Endothelial cell of umbilical vein (primary cell): ENCODE results near the gene BARX1. TPM values are rescaled to one million over a fixed set of nuclear protein-coding genes. Genes with fewer than 3 reads are reported as not detected.

ENCODE experiments used
- BruUV-seq: library from RNA; stranded (reverse); fragments of 400-500 nt; replicated peaks from 2 replicates; lab custom pipeline; 2021; lab: Mats Ljungman, UMichigan
- CTCF ChIA-PET: fragments of 300-600, 350-600 bp; sonication (Branson Sonifier 250); formaldehyde crosslinking; loops from one replicate; lab custom pipeline; 2021; ENCODE audit warnings: antibody characterized with exemption, inconsistent platforms; lab: Charles Lee
- POLR2A ChIA-PET: fragments of 300-600, 350-600 bp; sonication (Branson Sonifier 250); formaldehyde crosslinking; loops from one replicate; lab custom pipeline; 2021; ENCODE audit warnings: antibody characterized with exemption, inconsistent platforms; lab: Charles Lee
- DNase-seq: peaks from one replicate; pipeline ENCODE4 v3.0.0-alpha.2; 2011; ENCODE audit warnings: low read depth, low spot score
- FAIRE-seq: peaks from 2 replicates; lab custom pipeline; 2011; peaks lifted over from hg19 to GRCh38; lab: Jason Lieb, UNC
- H2AFZ ChIP-seq: 2 replicates; pipeline ENCODE4 v1.6.0; 2012; ENCODE audit warnings: low read depth, low read length, control low read depth, inconsistent platforms
- H3K27ac ChIP-seq: 2 replicates; pipeline ENCODE4 v1.5.1; 2011; ENCODE audit warnings: low read depth, mild to moderate bottlenecking, control low read depth, low read length, moderate library complexity; ENCODE audit not compliant: insufficient read depth
- H3K27me3 ChIP-seq, 2 experiments: 2 replicates each; pipeline versions ENCODE4 v1.6.0 to v1.6.1; 2011; ENCODE audit warnings: low read length in 2 of 2, mixed read lengths in 1 of 2; ENCODE audit not compliant: control insufficient read depth in 2 of 2, insufficient read depth in 2 of 2
- H3K36me3 ChIP-seq, 2 experiments: 2 replicates in 1 of 2; 3 replicates in 1 of 2; pipeline ENCODE4 v1.5.1; 2011; ENCODE audit warnings: low read length in 2 of 2, mild to moderate bottlenecking in 1 of 2, moderate library complexity in 1 of 2; ENCODE audit not compliant: control insufficient read depth in 2 of 2, insufficient read depth in 2 of 2; ENCODE audit errors: extremely low read depth in 1 of 2
- H3K4me1 ChIP-seq: 3 replicates; pipeline ENCODE4 v1.5.1; 2011; ENCODE audit warnings: mild to moderate bottlenecking, low read length; ENCODE audit not compliant: control insufficient read depth, insufficient read depth; ENCODE audit errors: extremely low read depth
- H3K4me2 ChIP-seq: 2 replicates; pipeline ENCODE4 v1.6.1; 2011; ENCODE audit warnings: low read length, control low read depth, mixed read lengths; ENCODE audit not compliant: insufficient read depth
- H3K4me3 ChIP-seq, 3 experiments: fragments of 200-600 bp in 1 of 3; sonication (generic), shearing (Covaris generic) in 1 of 3; replicated peaks in 1 of 3; 2 replicates each; pipeline ENCODE4 v1.5.1; 2011 to 2016; ENCODE audit warnings: control low read depth in 3 of 3, low read length in 3 of 3, mild to moderate bottlenecking in 2 of 3, inconsistent platforms in 1 of 3, low read depth in 1 of 3, moderate library complexity in 1 of 3; ENCODE audit not compliant: insufficient read depth in 1 of 3
- H3K79me2 ChIP-seq: 2 replicates; pipeline ENCODE4 v1.6.0; 2012; ENCODE audit warnings: low read length, inconsistent platforms; ENCODE audit not compliant: control insufficient read depth, insufficient read depth
- H3K9ac ChIP-seq: replicated peaks from 2 replicates; pipeline ENCODE3; 2011; ENCODE audit warnings: low read length, control low read depth; ENCODE audit not compliant: insufficient read depth; ENCODE audit errors: extremely low read depth
- H3K9me1 ChIP-seq: replicated peaks from 3 replicates; pipeline ENCODE4 v1.6.0; 2011; ENCODE audit warnings: mild to moderate bottlenecking, low read length; ENCODE audit not compliant: control insufficient read depth, insufficient read depth; ENCODE audit errors: extremely low read depth
- H3K9me3 ChIP-seq: replicated peaks from 2 replicates; pipeline ENCODE4 v1.5.1; 2012; ENCODE audit warnings: low read length, inconsistent platforms; ENCODE audit not compliant: control insufficient read depth, insufficient read depth
- H4K20me1 ChIP-seq: replicated peaks from 2 replicates; pipeline ENCODE3; 2011; ENCODE audit warnings: mild to moderate bottlenecking, low read length; ENCODE audit not compliant: control insufficient read depth, insufficient read depth; ENCODE audit errors: extremely low read depth
- EZH2 ChIP-seq: IDR thresholded peaks from 2 replicates; pipeline ENCODE4 v1.6.1; 2012; ENCODE audit warnings: borderline replicate concordance, low read depth, mild to moderate bottlenecking, moderate library complexity, low read length, inconsistent platforms; ENCODE audit not compliant: severe bottlenecking
- FOS ChIP-seq: IDR thresholded peaks from 2 replicates; pipeline ENCODE4 v1.6.1; 2011; ENCODE audit warnings: mild to moderate bottlenecking, low read length, moderate library complexity, borderline replicate concordance; ENCODE audit not compliant: insufficient read depth
- GATA2 ChIP-seq: IDR thresholded peaks from 2 replicates; pipeline ENCODE4 v1.7.0; 2011; ENCODE audit warnings: low read depth, mild to moderate bottlenecking, moderate library complexity, mixed read lengths, low read length; ENCODE audit not compliant: insufficient read length, insufficient read depth
- JUN ChIP-seq: IDR thresholded peaks from 2 replicates; pipeline ENCODE4 v1.6.1; 2011; ENCODE audit warnings: borderline replicate concordance, low read depth; ENCODE audit not compliant: insufficient read length, insufficient read depth
- MYC ChIP-seq: IDR thresholded peaks from one replicate; pipeline ENCODE4 v1.6.1; 2011; ENCODE audit warnings: mild to moderate bottlenecking, low read depth, low read length
- POLR2A ChIP-seq: IDR thresholded peaks from 2 replicates; pipeline ENCODE4 v1.6.1; 2012; ENCODE audit warnings: low read depth, mild to moderate bottlenecking, control low read depth, low read length
- POLR2AphosphoS5 ChIP-seq: IDR thresholded peaks from 2 replicates; pipeline ENCODE4 v1.6.1; 2012; ENCODE audit warnings: low read depth, mild to moderate bottlenecking, control low read depth, low read length, moderate library complexity; ENCODE audit not compliant: insufficient read depth
- dilution Hi-C: fragments of 300-500 bp; cut with MboI; formaldehyde crosslinking; loops from one replicate; pipeline ENCODE4 v1.15.0; 2019; ENCODE audit warnings: low sequenced_read_pairs; ENCODE audit not compliant: extremely low pct_ligation_motif_present
- intact Hi-C: fragments of 100-400 bp; cut with micrococcal nuclease; formaldehyde crosslinking; loops from one replicate; pipeline ENCODE4 v1.10.0; 2022
- polyA plus RNA-seq, 4 experiments: library from polyadenylated mRNA; depleted of rRNA in 3 of 4; stranded (reverse) in 3 of 4; unstranded in 1 of 4; fragments of >200 nt; gene quantifications; 2 replicates each; pipeline versions ENCODE4 v1.2.1 to v1.2.3, GENCODE V29; 2011 to 2012; ENCODE audit warnings: missing spikeins in 1 of 4
- total RNA-seq: library from RNA; stranded (reverse); gene quantifications from 2 replicates; pipeline ENCODE4 v1.2.3, GENCODE V29; 2021
- TF ChIP-seq, protein P1 (sequence below), 2 donors: IDR thresholded peaks; 1 replicate in 1 of 2; 2 replicates in 1 of 2; pipeline ENCODE4 v1.5.1; 2011; ENCODE audit warnings: low read length in 2 of 2, mild to moderate bottlenecking in 2 of 2, moderate library complexity in 2 of 2, control low read depth in 1 of 2, inconsistent platforms in 1 of 2, low read depth in 1 of 2; ENCODE audit not compliant: insufficient read depth in 1 of 2; ENCODE audit errors: extremely low read depth in 1 of 2
- TF ChIP-seq, protein P2 (sequence below): IDR thresholded peaks from 2 replicates; pipeline ENCODE4 v1.6.1; 2011; ENCODE audit not compliant: insufficient read depth, insufficient read length

BARX1 gene
- total and polyA plus RNA-seq, 2 donors (not counting 3 experiments of a cell fraction or from before 2014, with no cell fraction given): not detected

DNA sequence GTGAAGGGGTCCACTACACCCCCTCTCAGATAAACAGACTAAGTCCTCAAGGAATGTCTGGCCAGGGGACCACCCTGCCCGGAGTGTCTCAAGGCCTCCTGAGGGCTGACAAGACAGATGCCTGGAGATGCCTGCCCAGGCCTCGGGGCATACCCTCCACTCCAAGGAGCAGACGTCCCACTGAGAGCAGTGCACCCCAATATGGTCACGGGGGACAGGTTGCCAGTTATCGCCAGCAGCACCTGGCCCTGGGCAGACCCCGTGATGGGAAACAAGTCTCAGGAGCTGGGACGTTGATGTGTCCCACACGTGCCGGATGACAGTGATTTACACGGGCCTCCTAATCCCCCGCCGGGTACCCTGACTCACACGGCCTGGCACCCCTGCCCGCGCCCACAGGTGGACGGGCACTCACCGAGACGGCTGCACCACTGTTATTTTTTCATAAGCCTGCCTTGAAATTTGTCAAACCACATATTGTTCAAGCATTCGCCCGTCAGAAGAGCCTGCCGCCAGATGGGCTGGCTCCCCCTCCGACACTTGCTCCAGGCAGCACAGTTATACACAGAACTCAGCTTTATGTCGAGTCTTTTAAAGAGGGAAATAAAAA is 43.9 kb downstream of the BARX1 start:
- dilution Hi-C loops (no loop called here), intact Hi-C loops (no loop called here)
- TF ChIP-seq FOS (no peak), POLR2A (no peak), POLR2AphosphoS5 (no peak), JUN (no peak), EZH2 (no peak), GATA2 (no peak), MYC (no peak)
- TF ChIP-seq, protein P1, sequence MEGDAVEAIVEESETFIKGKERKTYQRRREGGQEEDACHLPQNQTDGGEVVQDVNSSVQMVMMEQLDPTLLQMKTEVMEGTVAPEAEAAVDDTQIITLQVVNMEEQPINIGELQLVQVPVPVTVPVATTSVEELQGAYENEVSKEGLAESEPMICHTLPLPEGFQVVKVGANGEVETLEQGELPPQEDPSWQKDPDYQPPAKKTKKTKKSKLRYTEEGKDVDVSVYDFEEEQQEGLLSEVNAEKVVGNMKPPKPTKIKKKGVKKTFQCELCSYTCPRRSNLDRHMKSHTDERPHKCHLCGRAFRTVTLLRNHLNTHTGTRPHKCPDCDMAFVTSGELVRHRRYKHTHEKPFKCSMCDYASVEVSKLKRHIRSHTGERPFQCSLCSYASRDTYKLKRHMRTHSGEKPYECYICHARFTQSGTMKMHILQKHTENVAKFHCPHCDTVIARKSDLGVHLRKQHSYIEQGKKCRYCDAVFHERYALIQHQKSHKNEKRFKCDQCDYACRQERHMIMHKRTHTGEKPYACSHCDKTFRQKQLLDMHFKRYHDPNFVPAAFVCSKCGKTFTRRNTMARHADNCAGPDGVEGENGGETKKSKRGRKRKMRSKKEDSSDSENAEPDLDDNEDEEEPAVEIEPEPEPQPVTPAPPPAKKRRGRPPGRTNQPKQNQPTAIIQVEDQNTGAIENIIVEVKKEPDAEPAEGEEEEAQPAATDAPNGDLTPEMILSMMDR (IDR thresholded peaks at IDR 0.05; ENCODE audit: extremely low read depth in 1 of 2, insufficient read depth in 1 of 2, low read depth in 1 of 2, low read length in 2 of 2): no peak
- TF ChIP-seq, protein P2, sequence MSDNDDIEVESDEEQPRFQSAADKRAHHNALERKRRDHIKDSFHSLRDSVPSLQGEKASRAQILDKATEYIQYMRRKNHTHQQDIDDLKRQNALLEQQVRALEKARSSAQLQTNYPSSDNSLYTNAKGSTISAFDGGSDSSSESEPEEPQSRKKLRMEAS: no peak
- no peaks in the 10 kb centered on the region for H3K79me2 ChIP-seq
- no peaks in the 10 kb centered on the region for H3K4me1 ChIP-seq
- H3K36me3 ChIP-seq: no peaks in the 10 kb centered on the region
- no peak overlapping the region for H2AFZ ChIP-seq
- FAIRE-seq (no peak), DNase-seq (no peak)
- no TSS peak for BruUV-seq
- H3K4me2 ChIP-seq: no peak overlapping the region
- no peaks in the 10 kb centered on the region for H4K20me1 ChIP-seq
- H3K27ac ChIP-seq: no peak overlapping the region
- CTCF ChIA-PET: no interaction called here
- H3K9ac ChIP-seq: no peak overlapping the region
- H3K27me3 ChIP-seq: no peaks in the 10 kb centered on the region
- no peak overlapping the region for H3K4me3 ChIP-seq
- H3K9me1 ChIP-seq: no peaks in the 10 kb centered on the region
- POLR2A ChIA-PET: no interaction called here
- H3K9me3 ChIP-seq: no peaks in the 10 kb centered on the region
